Fibroblast of mammary gland (primary cell): ENCODE measurements around the gene OR6S1.

ENCODE experiments used
- DNase-seq: peaks from one replicate; pipeline ENCODE4 v3.0.0-alpha.2; 2010; ENCODE audit warnings: low read depth
- H3K4me3 ChIP-seq: 2 replicates; pipeline ENCODE4 v1.5.1; 2011; ENCODE audit warnings: low read depth, mild to moderate bottlenecking, low read length, moderate library complexity; ENCODE audit not compliant: control insufficient read depth
- CTCF ChIP-seq: conservative IDR thresholded peaks from 2 replicates; pipeline ENCODE4 v1.5.1; 2011; ENCODE audit warnings: low read depth, low read length, inconsistent platforms; ENCODE audit not compliant: control insufficient read depth, insufficient read depth

Gene OR6S1

GRCh38 chr14:20641591-20641990 is at the start of gene OR6S1:
Gene OR6S1 (minus strand): TSS chr14:20641691. CDS start chr14:20641691, 0 bp downstream.
- no peak for TF ChIP-seq CTCF
- no peak within 1 kb of the TSS for H3K4me3 ChIP-seq
- DNase-seq = no peak

- peak; percentile 93 for TF ChIP-seq CTCF
- DNase-seq = peak; percentile 79
- H3K4me3 ChIP-seq = no peak overlapping the region
Observed at GRCh38 chr14:20690848-20691640, 49.6 kb upstream of the OR6S1 start.

GRCh38 chr14:20688167-20688839 is 46.8 kb upstream of the OR6S1 start, which contains the start of gene ANG:
Gene ANG (plus strand): TSS chr14:20688764. CDS start chr14:20693565, 4,801 bp downstream.
- TF ChIP-seq CTCF = no peak
- no peak within 1 kb of the TSS for H3K4me3 ChIP-seq
- no peak for DNase-seq

- DNase-seq = no peak
- no peak for TF ChIP-seq CTCF
- no peak overlapping the region for H3K4me3 ChIP-seq
Observed at GRCh38 chr14:20687362-20688166, 46.1 kb upstream of the OR6S1 start.

- H3K4me3 ChIP-seq = no peak overlapping the region
- no peak for DNase-seq
- no peak for TF ChIP-seq CTCF
Observed at GRCh38 chr14:20686386-20687143, 45.1 kb upstream of the OR6S1 start.
